Karpas-422 (cell line): Measurements from ENCODE around the gene NKX2-4. TPM values are rescaled to one million over a fixed set of nuclear protein-coding genes. Genes with fewer than 3 reads are reported as not detected.

Source experiments
- DNase-seq: peaks from one replicate; pipeline ENCODE4 v3.0.0-alpha.2; 2015
- H2AFZ ChIP-seq: fragments of 200-600 bp; sonication (generic); 2 replicates; pipeline ENCODE4 v1.6.1; 2014; ENCODE audit warnings: antibody characterized with exemption, low read length, mixed read lengths
- H3K27ac ChIP-seq: fragments of 200-600 bp; sonication (generic); 2 replicates; pipeline ENCODE4 v1.5.1; 2014; ENCODE audit warnings: mild to moderate bottlenecking, low read length, moderate library complexity
- H3K27me3 ChIP-seq: fragments of 200-600 bp; sonication (generic); 2 replicates; pipeline ENCODE4 v1.6.1; 2014; ENCODE audit warnings: low read length, mixed read lengths
- H3K36me3 ChIP-seq: fragments of 200-600 bp; sonication (generic); 2 replicates; pipeline ENCODE4 v1.6.1; 2014; ENCODE audit warnings: low read length, mixed read lengths; ENCODE audit not compliant: insufficient read depth
- H3K4me1 ChIP-seq: fragments of 200-600 bp; sonication (generic); 2 replicates; pipeline ENCODE4 v1.6.1; 2014; ENCODE audit warnings: mild to moderate bottlenecking, low read length, mixed read lengths
- H3K4me2 ChIP-seq: fragments of 200-600 bp; sonication (generic); 2 replicates; pipeline ENCODE4 v1.6.1; 2014; ENCODE audit warnings: low read length, low read depth, mild to moderate bottlenecking; ENCODE audit not compliant: poor library complexity, severe bottlenecking
- H3K4me3 ChIP-seq: fragments of 200-600 bp; sonication (generic); 2 replicates; pipeline ENCODE4 v1.5.1; 2014; ENCODE audit warnings: mild to moderate bottlenecking, antibody characterized with exemption, low read length, mixed read lengths
- H3K79me2 ChIP-seq: fragments of 200-600 bp; sonication (generic); 2 replicates; pipeline ENCODE4 v1.6.1; 2014; ENCODE audit warnings: mild to moderate bottlenecking, low read length, mixed read lengths
- H3K9ac ChIP-seq: fragments of 200-600 bp; sonication (generic); 2 replicates; pipeline ENCODE4 v1.6.0; 2014; ENCODE audit warnings: low read length
- H3K9me2 ChIP-seq: fragments of 200-600 bp; sonication (generic), shearing (Covaris generic); replicated peaks from 2 replicates; pipeline ENCODE4 v1.6.0; 2014; ENCODE audit warnings: mild to moderate bottlenecking, low read length, moderate library complexity; ENCODE audit not compliant: insufficient read depth
- H3K9me3 ChIP-seq: fragments of 300-700, 200-600 bp; sonication (generic); 2 replicates; pipeline ENCODE4 v1.6.1; 2014; ENCODE audit warnings: low read length, mixed read lengths
- H4K20me1 ChIP-seq: fragments of 200-600 bp; sonication (generic); 2 replicates; pipeline ENCODE4 v1.6.1; 2014; ENCODE audit warnings: mild to moderate bottlenecking, antibody characterized with exemption, low read length, low read depth; ENCODE audit not compliant: insufficient read depth
- total RNA-seq: library from RNA; depleted of rRNA; stranded (reverse); fragments of >200 nt; shearing (Covaris generic); gene quantifications from 2 replicates; pipeline ENCODE4 v1.2.3, GENCODE V29; 2014; ENCODE audit warnings: low replicate concordance

NKX2-4 gene
- total RNA-seq, 1 experiment from 2014 or later = not detected

DNA sequence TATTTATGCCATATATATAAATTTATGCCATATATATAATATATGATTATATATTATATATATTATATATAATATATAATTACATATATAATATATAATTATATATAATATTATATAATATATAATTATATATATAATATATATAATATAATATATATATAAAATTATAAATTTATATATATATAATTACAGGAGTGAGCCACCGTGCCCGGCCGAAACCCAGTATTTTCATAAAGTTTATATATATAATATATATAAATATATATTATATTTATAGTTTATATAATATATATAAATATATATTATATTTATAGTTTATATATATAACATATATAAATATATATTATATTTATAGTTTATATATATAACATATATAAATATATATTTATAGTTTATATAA lies 31.6 kb downstream of the NKX2-4 start:
- Histone ChIP-seq H3K9me2 (no peaks in the 10 kb centered on the region), H3K9me3 (no peaks in the 10 kb centered on the region), H3K36me3 (peaks cover 43% of the 10 kb centered on the region), H3K4me1 (peaks cover 23% of the 10 kb centered on the region), H3K27me3 (no peaks in the 10 kb centered on the region), H3K4me3 (no peak overlapping the region), H3K27ac (no peak overlapping the region), H3K79me2 (peaks cover 54% of the 10 kb centered on the region), H3K9ac (no peak overlapping the region), H3K4me2 (no peak overlapping the region), H2AFZ (no peak overlapping the region), H4K20me1 (no peaks in the 10 kb centered on the region)
- no peak for DNase-seq

- Histone ChIP-seq H3K9ac (no peak overlapping the region), H3K9me2 (no peaks in the 10 kb centered on the region), H3K9me3 (no peaks in the 10 kb centered on the region), H3K4me1 (peaks cover 9% of the 10 kb centered on the region), H3K4me2 (no peak overlapping the region), H3K4me3 (no peak overlapping the region), H3K27ac (no peak overlapping the region), H3K27me3 (no peaks in the 10 kb centered on the region), H4K20me1 (no peaks in the 10 kb centered on the region), H2AFZ (no peak overlapping the region), H3K36me3 (peaks cover 50% of the 10 kb centered on the region), H3K79me2 (peaks cover 43% of the 10 kb centered on the region)
- no peak for DNase-seq
These were observed 32.9 kb downstream of the NKX2-4 start for GRCh38 chr20:21364413-21364812.

GRCh38 chr20:21361266-21361665 lies 36.1 kb downstream of the NKX2-4 start:
- H4K20me1 ChIP-seq = no peaks in the 10 kb centered on the region
- peaks cover 32% of the 10 kb centered on the region for H3K79me2 ChIP-seq
- H3K36me3 ChIP-seq = peaks cover 50% of the 10 kb centered on the region; the same call in 1 of the 2 replicates
- no peak for DNase-seq
- no peak overlapping the region for H3K4me3 ChIP-seq
- no peak overlapping the region for H3K9ac ChIP-seq
- H3K27me3 ChIP-seq = no peaks in the 10 kb centered on the region
- H3K4me2 ChIP-seq = no peak overlapping the region
- no peaks in the 10 kb centered on the region for H3K9me2 ChIP-seq
- no peaks in the 10 kb centered on the region for H3K4me1 ChIP-seq
- no peaks in the 10 kb centered on the region for H3K9me3 ChIP-seq
- no peak overlapping the region for H3K27ac ChIP-seq
- no peak overlapping the region for H2AFZ ChIP-seq

- Histone ChIP-seq H4K20me1 (no peaks in the 10 kb centered on the region), H3K27ac (no peak overlapping the region), H3K27me3 (no peaks in the 10 kb centered on the region), H3K9me3 (no peaks in the 10 kb centered on the region), H3K9me2 (no peaks in the 10 kb centered on the region), H3K79me2 (peaks cover 32% of the 10 kb centered on the region), H3K4me2 (no peak overlapping the region), H3K4me3 (no peak overlapping the region), H2AFZ (no peak overlapping the region), H3K36me3 (peaks cover 51% of the 10 kb centered on the region; the same call in 1 of the 2 replicates), H3K4me1 (no peaks in the 10 kb centered on the region), H3K9ac (no peak overlapping the region)
- no peak for DNase-seq
These were observed 36.6 kb downstream of the NKX2-4 start for GRCh38 chr20:21360705-21361104.

DNA sequence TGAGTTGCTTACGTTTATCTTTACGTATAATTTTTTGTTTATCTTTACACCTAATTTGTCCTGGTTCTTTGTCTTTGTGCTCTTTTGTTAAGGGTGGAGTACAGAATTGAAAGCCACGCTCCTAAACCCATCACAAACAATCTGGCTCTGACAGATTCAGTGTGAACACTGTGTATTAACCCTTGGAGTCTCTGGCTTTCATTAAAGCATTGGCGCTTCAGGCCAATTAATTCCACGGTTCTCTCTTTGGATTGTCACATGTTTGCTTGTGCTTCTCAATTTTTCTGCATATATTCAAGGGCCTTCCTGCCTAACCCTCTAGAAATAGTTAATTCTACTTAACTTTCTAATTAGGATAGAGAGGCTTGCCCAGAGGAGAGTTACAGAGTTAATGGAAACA lies 38.6 kb downstream of the NKX2-4 start:
- H3K36me3 ChIP-seq = peaks cover 51% of the 10 kb centered on the region; the same call in 1 of the 2 replicates
- no peak overlapping the region for H3K27ac ChIP-seq
- H3K9ac ChIP-seq = no peak overlapping the region
- no peak overlapping the region for H2AFZ ChIP-seq
- no peak for DNase-seq
- H3K9me3 ChIP-seq = no peaks in the 10 kb centered on the region
- H3K4me1 ChIP-seq = no peaks in the 10 kb centered on the region
- H3K9me2 ChIP-seq = no peaks in the 10 kb centered on the region
- H3K4me3 ChIP-seq = no peak overlapping the region
- H3K4me2 ChIP-seq = no peak overlapping the region
- no peaks in the 10 kb centered on the region for H4K20me1 ChIP-seq
- H3K79me2 ChIP-seq = peaks cover 30% of the 10 kb centered on the region
- no peaks in the 10 kb centered on the region for H3K27me3 ChIP-seq

- no peak overlapping the region for H3K4me2 ChIP-seq
- no peaks in the 10 kb centered on the region for H3K4me1 ChIP-seq
- H3K27ac ChIP-seq = no peak overlapping the region
- H3K4me3 ChIP-seq = no peak overlapping the region
- DNase-seq = no peak
- H3K27me3 ChIP-seq = no peaks in the 10 kb centered on the region
- no peaks in the 10 kb centered on the region for H3K9me3 ChIP-seq
- no peak overlapping the region for H2AFZ ChIP-seq
- no peak overlapping the region for H3K9ac ChIP-seq
- H3K9me2 ChIP-seq = no peaks in the 10 kb centered on the region
- peaks cover 35% of the 10 kb centered on the region for H3K79me2 ChIP-seq
- no peaks in the 10 kb centered on the region for H4K20me1 ChIP-seq
- peaks cover 51% of the 10 kb centered on the region; the same call in 1 of the 2 replicates for H3K36me3 ChIP-seq
These were observed 39.5 kb downstream of the NKX2-4 start for GRCh38 chr20:21357844-21358243.

- Histone ChIP-seq H4K20me1 (no peaks in the 10 kb centered on the region), H3K4me2 (no peak overlapping the region), H3K4me1 (no peaks in the 10 kb centered on the region), H3K79me2 (peaks cover 34% of the 10 kb centered on the region), H3K9ac (no peak overlapping the region), H2AFZ (no peak overlapping the region), H3K27ac (no peak overlapping the region), H3K9me3 (no peaks in the 10 kb centered on the region), H3K4me3 (no peak overlapping the region), H3K36me3 (peaks cover 40% of the 10 kb centered on the region; the same call in 1 of the 2 replicates), H3K9me2 (no peaks in the 10 kb centered on the region), H3K27me3 (no peaks in the 10 kb centered on the region)
- DNase-seq = no peak
These were observed 40.9 kb downstream of the NKX2-4 start for GRCh38 chr20:21356386-21356785.

- Histone ChIP-seq H3K79me2 (peaks cover 31% of the 10 kb centered on the region), H3K27ac (no peak overlapping the region), H3K4me1 (no peaks in the 10 kb centered on the region), H3K9me2 (no peaks in the 10 kb centered on the region), H3K4me3 (no peak overlapping the region), H3K27me3 (no peaks in the 10 kb centered on the region), H3K4me2 (no peak overlapping the region), H3K36me3 (peaks cover 40% of the 10 kb centered on the region; the same call in 1 of the 2 replicates), H3K9ac (no peak overlapping the region), H3K9me3 (no peaks in the 10 kb centered on the region), H4K20me1 (no peaks in the 10 kb centered on the region), H2AFZ (no peak overlapping the region)
- DNase-seq = no peak
These were observed 41.3 kb downstream of the NKX2-4 start for GRCh38 chr20:21355981-21356380.

- Histone ChIP-seq H3K36me3 (peaks cover 35% of the 10 kb centered on the region), H2AFZ (no peak overlapping the region), H3K9ac (no peak overlapping the region), H3K4me1 (no peaks in the 10 kb centered on the region), H3K79me2 (peaks cover 27% of the 10 kb centered on the region), H3K4me2 (no peak overlapping the region), H4K20me1 (no peaks in the 10 kb centered on the region), H3K27ac (no peak overlapping the region), H3K9me3 (no peaks in the 10 kb centered on the region), H3K4me3 (no peak overlapping the region), H3K27me3 (no peaks in the 10 kb centered on the region), H3K9me2 (no peaks in the 10 kb centered on the region)
- no peak for DNase-seq
These were observed 44.1 kb downstream of the NKX2-4 start for GRCh38 chr20:21353236-21353635.
